IMR-90 (cell line): ENCODE data around the gene NACA. TPM values are rescaled to one million over a fixed set of nuclear protein-coding genes. Genes with fewer than 3 reads are reported as not detected.

Source experiments
- ATAC-seq: fragments of 200-7000 bp; cut with Tn5 transposase; 2 replicates; pipeline ENCODE4 v1.9.1; 2020; ENCODE audit warnings: low read depth, mild to moderate bottlenecking, moderate library complexity
- BruUV-seq: library from RNA; stranded (reverse); fragments of 400-500 nt; replicated peaks from 2 replicates; lab custom pipeline; 2021; lab: Mats Ljungman, UMichigan
- CTCF ChIA-PET: fragments of 300-600 bp; formaldehyde crosslinking; extraction: SDS; loops from one replicate; lab custom pipeline; 2021; ENCODE audit warnings: antibody characterized with exemption; lab: Yijun Ruan, JAX
- POLR2A ChIA-PET: fragments of 300-600 bp; sonication (Branson Sonifier 250); formaldehyde crosslinking; loops from one replicate; lab custom pipeline; 2022; ENCODE audit warnings: antibody characterized with exemption; ENCODE audit not compliant: unreplicated experiment; lab: Charles Lee
- DNase-seq: peaks from one replicate; pipeline ENCODE4 v3.0.0; 2013
- H2AFZ ChIP-seq: replicated peaks from 2 replicates; pipeline ENCODE3; 2013; ENCODE audit warnings: low read length, mild to moderate bottlenecking; ENCODE audit not compliant: poor library complexity
- H2AK5ac ChIP-seq: 2 replicates; pipeline ENCODE4 v1.6.1; 2013; ENCODE audit warnings: low read depth, low read length, inconsistent platforms
- H2AK9ac ChIP-seq: replicated peaks from 2 replicates; pipeline ENCODE3; 2013; ENCODE audit warnings: mild to moderate bottlenecking, low read depth, low read length, moderate library complexity; ENCODE audit not compliant: poor library complexity
- H2BK120ac ChIP-seq: 2 replicates; pipeline ENCODE4 v1.6.1; 2013; ENCODE audit warnings: low read depth, low read length, inconsistent platforms
- H2BK15ac ChIP-seq: 3 replicates; pipeline ENCODE4 v1.6.1; 2013; ENCODE audit warnings: low read depth, low read length, inconsistent platforms
- H2BK20ac ChIP-seq: 2 replicates; pipeline ENCODE4 v1.6.1; 2013; ENCODE audit warnings: low read depth, mild to moderate bottlenecking, inconsistent platforms, low read length, moderate library complexity
- H2BK5ac ChIP-seq: 2 replicates; pipeline ENCODE4 v1.6.1; 2013; ENCODE audit warnings: mild to moderate bottlenecking, low read depth, low read length, inconsistent platforms; ENCODE audit not compliant: poor library complexity, severe bottlenecking
- H3K14ac ChIP-seq: replicated peaks from 2 replicates; pipeline ENCODE4 v1.6.1; 2013; ENCODE audit warnings: low read depth, low read length, inconsistent platforms
- H3K18ac ChIP-seq: 2 replicates; pipeline ENCODE4 v1.6.1; 2013; ENCODE audit warnings: low read depth, low read length, control low read depth
- H3K23ac ChIP-seq: 2 replicates; pipeline ENCODE4 v1.6.1; 2013; ENCODE audit warnings: low read depth, low read length, inconsistent platforms
- H3K27ac ChIP-seq: 2 replicates; pipeline ENCODE4 v1.5.1; 2013; ENCODE audit warnings: mild to moderate bottlenecking, control low read depth, low read length; ENCODE audit not compliant: insufficient read depth
- H3K27me3 ChIP-seq: 2 replicates; pipeline ENCODE4 v1.6.1; 2013; ENCODE audit warnings: low read length; ENCODE audit not compliant: control insufficient read depth, insufficient read depth
- H3K36me3 ChIP-seq: 2 replicates; pipeline ENCODE4 v1.6.1; 2013; ENCODE audit warnings: low read length, mixed read lengths; ENCODE audit not compliant: control insufficient read depth, insufficient read depth
- H3K4ac ChIP-seq: 2 replicates; pipeline ENCODE4 v1.6.1; 2013; ENCODE audit warnings: low read depth, low read length, inconsistent platforms
- H3K4me1 ChIP-seq: 2 replicates; pipeline ENCODE4 v1.6.1; 2013; ENCODE audit warnings: low read length, mixed read lengths; ENCODE audit not compliant: control insufficient read depth, insufficient read depth
- H3K4me2 ChIP-seq: 2 replicates; pipeline ENCODE4 v1.6.1; 2013; ENCODE audit warnings: low read depth, mild to moderate bottlenecking, control low read depth, low read length, moderate library complexity
- H3K4me3 ChIP-seq: 2 replicates; pipeline ENCODE4 v1.5.1; 2013; ENCODE audit warnings: low read depth, mild to moderate bottlenecking, control low read depth, low read length, moderate library complexity; ENCODE audit not compliant: insufficient read depth
- H3K56ac ChIP-seq: 2 replicates; pipeline ENCODE4 v1.6.1; 2013; ENCODE audit warnings: low read length, inconsistent platforms; ENCODE audit not compliant: insufficient read depth; ENCODE audit errors: extremely low read depth
- H3K79me1 ChIP-seq, 2 experiments: 2 replicates each; pipeline ENCODE4 v1.6.1; 2013; ENCODE audit warnings: low read length in 2 of 2, inconsistent platforms in 1 of 2, low read depth in 1 of 2
- H3K9ac ChIP-seq: 2 replicates; pipeline ENCODE4 v1.6.1; 2013; ENCODE audit warnings: low read depth, low read length, control low read depth
- H3K9me1 ChIP-seq: 2 replicates; pipeline ENCODE4 v1.6.1; 2013; ENCODE audit warnings: low read length, inconsistent platforms; ENCODE audit not compliant: insufficient read depth
- H3K9me3 ChIP-seq: 2 replicates; pipeline ENCODE4 v1.6.1; 2013; ENCODE audit warnings: low read length; ENCODE audit not compliant: control insufficient read depth, insufficient read depth
- H4K20me1 ChIP-seq: 2 replicates; pipeline ENCODE4 v1.6.1; 2013; ENCODE audit warnings: low read length, inconsistent platforms; ENCODE audit not compliant: insufficient read depth
- H4K5ac ChIP-seq: 2 replicates; pipeline ENCODE4 v1.6.1; 2013; ENCODE audit warnings: mild to moderate bottlenecking, low read depth, low read length, control low read depth
- H4K8ac ChIP-seq, 2 experiments: 2 replicates each; pipeline ENCODE4 v1.6.1; 2013; ENCODE audit warnings: low read depth in 2 of 2, low read length in 2 of 2, control low read depth in 1 of 2, inconsistent platforms in 1 of 2
- H4K91ac ChIP-seq: 2 replicates; pipeline ENCODE4 v1.6.1; 2013; ENCODE audit warnings: low read depth, low read length, inconsistent platforms; ENCODE audit not compliant: insufficient read depth
- ELK1 ChIP-seq: fragments of 150-350 bp; IDR thresholded peaks from 2 replicates; pipeline ENCODE4 v1.6.1; 2016; ENCODE audit warnings: low read depth, mild to moderate bottlenecking, low read length, moderate library complexity, borderline replicate concordance
- FOS ChIP-seq: fragments of 150-350 bp; IDR thresholded peaks from 2 replicates; pipeline ENCODE4 v1.6.1; 2016; ENCODE audit warnings: low read depth, low read length
- MAFK ChIP-seq: IDR thresholded peaks from 2 replicates; pipeline ENCODE4 v1.6.1; 2012; ENCODE audit warnings: low read depth, low read length, improper control_type of control experiment
- MAZ ChIP-seq: IDR thresholded peaks from 2 replicates; pipeline ENCODE4 v1.6.1; 2012; ENCODE audit warnings: low read depth, mild to moderate bottlenecking, low read length, improper control_type of control experiment, moderate library complexity, borderline replicate concordance
- MXI1 ChIP-seq: IDR thresholded peaks from 2 replicates; pipeline ENCODE4 v1.6.1; 2012; ENCODE audit warnings: low read depth, mild to moderate bottlenecking, low read length, moderate library complexity, borderline replicate concordance
- RAD21 ChIP-seq: IDR thresholded peaks from 2 replicates; pipeline ENCODE4 v1.6.1; 2012; ENCODE audit warnings: low read length, improper control_type of control experiment
- RCOR1 ChIP-seq: IDR thresholded peaks from 2 replicates; pipeline ENCODE4 v1.6.1; 2012; ENCODE audit warnings: mild to moderate bottlenecking, low read length, improper control_type of control experiment; ENCODE audit not compliant: insufficient replicate concordance
- SMC3 ChIP-seq: fragments of 150-350 bp; IDR thresholded peaks from 2 replicates; pipeline ENCODE4 v1.6.1; 2016; ENCODE audit warnings: low read depth, mild to moderate bottlenecking, antibody characterized with exemption, low read length, moderate library complexity
- USF2 ChIP-seq: fragments of 150-350 bp; IDR thresholded peaks from 2 replicates; pipeline ENCODE4 v1.6.1; 2017; ENCODE audit warnings: mild to moderate bottlenecking, antibody characterized with exemption, low read length, low read depth
- WGBS, 2 experiments: methylation state at CpG; one replicate each; pipeline versions ENCODE4 v1.1.5 to v1.1.7; 2013; ENCODE audit warnings: missing lambda C conversion rate in 2 of 2; ENCODE audit not compliant: insufficient read length in 1 of 2; ENCODE audit errors: extremely low coverage in 2 of 2; 5-methylcytosine and 5-hydroxymethylcytosine counted together
- dilution Hi-C: fragments of 300-500 bp; cut with HindIII; formaldehyde crosslinking; loops from one replicate; pipeline ENCODE4 v1.14.3; 2018; ENCODE audit warnings: low sequenced_read_pairs; ENCODE audit not compliant: unreplicated experiment
- in situ Hi-C: fragments of 300-500 bp; cut with MboI; formaldehyde crosslinking; loops from 3 replicates; pipeline ENCODE4 v1.14.3; 2019; ENCODE audit warnings: low sequenced_read_pairs, inconsistent platforms, mixed read lengths
- intact Hi-C: fragments of 100-400 bp; cut with micrococcal nuclease; formaldehyde crosslinking; loops from 2 replicates; pipeline ENCODE4 v1.10.0; 2022
- polyA plus RNA-seq, 3 experiments: library from polyadenylated mRNA; depleted of rRNA; stranded (reverse); fragments of >200 nt; gene quantifications; 2 replicates each; pipeline ENCODE4 v1.2.3, GENCODE V29; 2012; ENCODE audit warnings: low replicate concordance in 1 of 3
- total RNA-seq: library from RNA; depleted of rRNA; stranded (reverse); fragments of >200 nt; gene quantifications from 2 replicates; pipeline ENCODE4 v1.2.3, GENCODE V29; 2012
- TF ChIP-seq, protein P1 (sequence below): conservative IDR thresholded peaks from 2 replicates; pipeline ENCODE4 v1.5.1; 2012; ENCODE audit warnings: mild to moderate bottlenecking, low read depth, low read length, improper control_type of control experiment

Gene NACA
- total and polyA plus RNA-seq, 2 of the 4 experiments (the other 2 are of a cell fraction), result 662 to 1,223 TPM

DNA sequence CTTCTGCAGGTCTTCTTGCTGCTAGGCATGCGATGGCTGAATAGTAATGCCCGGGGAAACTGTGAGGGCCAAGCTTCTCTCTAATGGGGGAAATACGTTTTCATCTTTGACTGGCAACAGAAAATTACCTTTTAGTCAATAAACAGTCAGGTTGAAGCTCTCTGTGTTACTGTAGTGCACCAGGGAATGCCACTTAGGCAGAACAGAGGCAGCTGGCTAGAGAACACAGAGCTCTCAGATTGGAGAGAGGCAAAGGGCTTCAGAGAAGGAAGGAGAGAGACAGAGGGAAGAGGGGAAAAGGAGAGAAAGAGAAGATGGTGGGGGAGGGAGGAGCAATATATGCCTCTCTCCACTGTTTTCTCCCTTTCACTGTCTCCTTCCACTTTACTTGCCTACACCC, 44.8 kb upstream of the NACA start:
- no peak overlapping the region for H3K14ac ChIP-seq
- dilution Hi-C loops (no loop called here), in situ Hi-C loops (no loop called here), intact Hi-C loops (no loop called here)
- H3K9me1 ChIP-seq, result 0 out of 2 replicates have a peak, but pooled peaks cover 3% of the 10 kb centered on the region
- no peaks in the 10 kb centered on the region; the same call in 1 of the 2 replicates for H3K27me3 ChIP-seq
- H3K18ac ChIP-seq, result no peak overlapping the region
- no peak overlapping the region for H3K4me2 ChIP-seq
- H3K4me1 ChIP-seq, result no peaks in the 10 kb centered on the region
- H3K27ac ChIP-seq, result no peak overlapping the region
- no peak overlapping the region for H2AFZ ChIP-seq
- no peaks in the 10 kb centered on the region for H3K79me1 ChIP-seq
- H2AK5ac ChIP-seq, result no peak overlapping the region
- ATAC-seq, result no peak
- no peak overlapping the region for H4K91ac ChIP-seq
- no CpG with 5 or more reads among the region's 3 CpGs for whole genome bisulfite sequencing, 2 experiments
- H2BK15ac ChIP-seq, result no peak overlapping the region
- DNase-seq, result no peak
- no peak overlapping the region for H4K8ac ChIP-seq
- H2BK120ac ChIP-seq, result no peak overlapping the region
- no peak overlapping the region for H3K56ac ChIP-seq
- no peaks in the 10 kb centered on the region for H4K20me1 ChIP-seq
- no peak overlapping the region for H4K5ac ChIP-seq
- no peaks in the 10 kb centered on the region for H3K36me3 ChIP-seq
- no peak overlapping the region for H3K9ac ChIP-seq
- no peak overlapping the region for H2AK9ac ChIP-seq
- ChIA-PET POLR2A (no interaction called here), CTCF (no interaction called here)
- H3K9me3 ChIP-seq, result no peaks in the 10 kb centered on the region
- H2BK20ac ChIP-seq, result no peak overlapping the region
- BruUV-seq, result no TSS peak
- TF ChIP-seq, protein P1, sequence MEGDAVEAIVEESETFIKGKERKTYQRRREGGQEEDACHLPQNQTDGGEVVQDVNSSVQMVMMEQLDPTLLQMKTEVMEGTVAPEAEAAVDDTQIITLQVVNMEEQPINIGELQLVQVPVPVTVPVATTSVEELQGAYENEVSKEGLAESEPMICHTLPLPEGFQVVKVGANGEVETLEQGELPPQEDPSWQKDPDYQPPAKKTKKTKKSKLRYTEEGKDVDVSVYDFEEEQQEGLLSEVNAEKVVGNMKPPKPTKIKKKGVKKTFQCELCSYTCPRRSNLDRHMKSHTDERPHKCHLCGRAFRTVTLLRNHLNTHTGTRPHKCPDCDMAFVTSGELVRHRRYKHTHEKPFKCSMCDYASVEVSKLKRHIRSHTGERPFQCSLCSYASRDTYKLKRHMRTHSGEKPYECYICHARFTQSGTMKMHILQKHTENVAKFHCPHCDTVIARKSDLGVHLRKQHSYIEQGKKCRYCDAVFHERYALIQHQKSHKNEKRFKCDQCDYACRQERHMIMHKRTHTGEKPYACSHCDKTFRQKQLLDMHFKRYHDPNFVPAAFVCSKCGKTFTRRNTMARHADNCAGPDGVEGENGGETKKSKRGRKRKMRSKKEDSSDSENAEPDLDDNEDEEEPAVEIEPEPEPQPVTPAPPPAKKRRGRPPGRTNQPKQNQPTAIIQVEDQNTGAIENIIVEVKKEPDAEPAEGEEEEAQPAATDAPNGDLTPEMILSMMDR, result no peak
- no peak for TF ChIP-seq MAFK
- TF ChIP-seq ELK1, result no peak
- no peak for TF ChIP-seq FOS
- TF ChIP-seq RAD21, result no peak
- TF ChIP-seq MAZ, result no peak
- TF ChIP-seq SMC3, result no peak
- TF ChIP-seq USF2, result no peak
- TF ChIP-seq MXI1, result no peak
- no peak for TF ChIP-seq RCOR1
- no peak overlapping the region for H3K4ac ChIP-seq
- H2BK5ac ChIP-seq, result no peak overlapping the region
- no peak overlapping the region for H3K4me3 ChIP-seq
- H3K23ac ChIP-seq, result no peak overlapping the region
